Retina (tissue), 1 donor: Measurements from ENCODE around the gene ITM2A.
A peak's percentile ranks its signal among the peaks of the same experiment; 100 is the strongest.

Source experiments
- DNase-seq: peaks from one replicate; pipeline ENCODE4 v3.0.0-alpha.2; 2016

The ITM2A gene

GRCh38 chrX:79366873-79367749 lies at the start of gene ITM2A:
Gene ITM2A (minus strand): TSS chrX:79367334. CDS start chrX:79367215, 119 bp downstream.
- peak; percentile 60 for DNase-seq

- DNase-seq: no peak
Observed at GRCh38 chrX:79415056-79415455, 47.9 kb upstream of the ITM2A start.

- DNase-seq: no peak
Observed at GRCh38 chrX:79413963-79414362, 46.8 kb upstream of the ITM2A start.

GRCh38 chrX:79412972-79413371 lies 45.8 kb upstream of the ITM2A start:
- no peak for DNase-seq

- no peak for DNase-seq
Observed at GRCh38 chrX:79412166-79412565, 45.0 kb upstream of the ITM2A start.

GRCh38 chrX:79409657-79410056 lies 42.5 kb upstream of the ITM2A start:
- no peak for DNase-seq

GRCh38 chrX:79408623-79409322 lies 41.6 kb upstream of the ITM2A start:
- DNase-seq: no peak

- no peak for DNase-seq
Observed at GRCh38 chrX:79400623-79401022, 33.5 kb upstream of the ITM2A start.

GRCh38 chrX:79375340-79375739 lies 8.2 kb upstream of the ITM2A start:
- DNase-seq: no peak

- DNase-seq: no peak
Observed at GRCh38 chrX:79371640-79372039, 4.5 kb upstream of the ITM2A start.

- no peak for DNase-seq
Observed at GRCh38 chrX:79371101-79371500, 4.0 kb upstream of the ITM2A start.

- DNase-seq: no peak
Observed at GRCh38 chrX:79369871-79370270, 2.7 kb upstream of the ITM2A start.

GRCh38 chrX:79368441-79368840 lies 1.3 kb upstream of the ITM2A start:
- DNase-seq: no peak

- DNase-seq: no peak
Observed at GRCh38 chrX:79367907-79368306, 773 bp upstream of the ITM2A start.

- no peak for DNase-seq
Observed at GRCh38 chrX:79366556-79366872, 620 bp downstream of the ITM2A start.

GRCh38 chrX:79365591-79365990 lies 1.5 kb downstream of the ITM2A start:
- no peak for DNase-seq

- no peak for DNase-seq
Observed at GRCh38 chrX:79364306-79364705, 2.8 kb downstream of the ITM2A start.

GRCh38 chrX:79361192-79361870 lies 5.8 kb downstream of the ITM2A start:
- DNase-seq: no peak

- DNase-seq: no peak
Observed at GRCh38 chrX:79336869-79337815, 30.0 kb downstream of the ITM2A start.

GRCh38 chrX:79330022-79330421 lies 37.1 kb downstream of the ITM2A start:
- no peak for DNase-seq

GRCh38 chrX:79325263-79325958 lies 41.7 kb downstream of the ITM2A start:
- DNase-seq: no peak
